Hematopoietic multipotent progenitor cell treated with erythropoietin and hydrocortisone succinate and interleukin-3 and kit ligand, for 8 days (in vitro differentiated cells): Measurements from ENCODE around the gene ARHGEF28.

Experiments used
- DNase-seq: peaks from one replicate; pipeline ENCODE4 v3.0.0-alpha.2; 2015

ARHGEF28 gene, protein sequence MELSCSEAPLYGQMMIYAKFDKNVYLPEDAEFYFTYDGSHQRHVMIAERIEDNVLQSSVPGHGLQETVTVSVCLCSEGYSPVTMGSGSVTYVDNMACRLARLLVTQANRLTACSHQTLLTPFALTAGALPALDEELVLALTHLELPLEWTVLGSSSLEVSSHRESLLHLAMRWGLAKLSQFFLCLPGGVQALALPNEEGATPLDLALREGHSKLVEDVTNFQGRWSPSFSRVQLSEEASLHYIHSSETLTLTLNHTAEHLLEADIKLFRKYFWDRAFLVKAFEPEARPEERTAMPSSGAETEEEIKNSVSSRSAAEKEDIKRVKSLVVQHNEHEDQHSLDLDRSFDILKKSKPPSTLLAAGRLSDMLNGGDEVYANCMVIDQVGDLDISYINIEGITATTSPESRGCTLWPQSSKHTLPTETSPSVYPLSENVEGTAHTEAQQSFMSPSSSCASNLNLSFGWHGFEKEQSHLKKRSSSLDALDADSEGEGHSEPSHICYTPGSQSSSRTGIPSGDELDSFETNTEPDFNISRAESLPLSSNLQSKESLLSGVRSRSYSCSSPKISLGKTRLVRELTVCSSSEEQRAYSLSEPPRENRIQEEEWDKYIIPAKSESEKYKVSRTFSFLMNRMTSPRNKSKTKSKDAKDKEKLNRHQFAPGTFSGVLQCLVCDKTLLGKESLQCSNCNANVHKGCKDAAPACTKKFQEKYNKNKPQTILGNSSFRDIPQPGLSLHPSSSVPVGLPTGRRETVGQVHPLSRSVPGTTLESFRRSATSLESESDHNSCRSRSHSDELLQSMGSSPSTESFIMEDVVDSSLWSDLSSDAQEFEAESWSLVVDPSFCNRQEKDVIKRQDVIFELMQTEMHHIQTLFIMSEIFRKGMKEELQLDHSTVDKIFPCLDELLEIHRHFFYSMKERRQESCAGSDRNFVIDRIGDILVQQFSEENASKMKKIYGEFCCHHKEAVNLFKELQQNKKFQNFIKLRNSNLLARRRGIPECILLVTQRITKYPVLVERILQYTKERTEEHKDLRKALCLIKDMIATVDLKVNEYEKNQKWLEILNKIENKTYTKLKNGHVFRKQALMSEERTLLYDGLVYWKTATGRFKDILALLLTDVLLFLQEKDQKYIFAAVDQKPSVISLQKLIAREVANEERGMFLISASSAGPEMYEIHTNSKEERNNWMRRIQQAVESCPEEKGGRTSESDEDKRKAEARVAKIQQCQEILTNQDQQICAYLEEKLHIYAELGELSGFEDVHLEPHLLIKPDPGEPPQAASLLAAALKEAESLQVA (N-terminal part only)

DNA sequence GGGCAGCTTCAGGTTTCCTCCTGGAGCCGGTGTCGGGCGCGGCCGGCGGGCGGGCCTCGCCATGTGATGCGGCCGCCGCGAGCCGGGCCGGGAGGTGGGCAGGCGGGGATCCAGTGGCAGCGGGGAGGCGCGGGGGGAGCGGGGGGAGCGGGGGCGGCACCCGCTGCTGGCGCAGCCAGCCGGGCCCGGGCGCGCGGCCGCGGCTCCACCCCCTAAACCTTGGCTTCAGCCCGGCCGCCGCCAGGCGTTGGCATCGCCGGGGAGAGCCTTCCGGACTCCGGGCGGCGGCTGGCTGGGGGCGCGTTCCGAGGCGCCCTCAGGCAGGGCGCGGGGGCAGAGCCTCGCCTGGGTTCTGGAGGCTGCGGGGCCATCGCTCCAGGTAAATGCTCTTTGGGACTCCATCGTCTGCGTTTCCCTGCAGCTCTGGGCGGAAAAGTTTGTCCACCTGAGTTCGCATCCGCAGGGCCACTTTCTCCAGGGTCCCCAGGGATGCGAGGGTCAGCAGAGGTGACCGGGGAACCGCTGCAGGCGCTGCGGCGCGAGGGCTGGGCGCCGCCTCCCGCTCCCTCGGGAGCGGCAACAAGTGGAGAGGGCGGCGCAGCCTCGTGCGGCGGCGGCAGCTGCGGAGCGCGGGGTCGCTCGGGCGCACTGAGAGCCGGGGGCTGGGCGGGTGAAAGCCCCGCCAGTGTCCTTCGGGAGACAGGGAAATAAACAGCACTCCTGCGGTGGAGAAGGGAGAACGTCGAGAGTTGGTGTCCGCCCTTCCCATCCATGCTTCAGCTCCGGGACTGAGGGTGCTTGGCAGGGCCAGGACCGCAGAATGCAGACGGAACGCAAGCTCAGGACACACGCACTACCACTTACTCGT is at the start of gene ARHGEF28:
Gene ARHGEF28, plus strand, starts transcription at position 253 of the 868 bp plus-strand sequence. CDS start 58,656 bp downstream, outside the sequence.
- peak; percentile 57 for DNase-seq

DNA sequence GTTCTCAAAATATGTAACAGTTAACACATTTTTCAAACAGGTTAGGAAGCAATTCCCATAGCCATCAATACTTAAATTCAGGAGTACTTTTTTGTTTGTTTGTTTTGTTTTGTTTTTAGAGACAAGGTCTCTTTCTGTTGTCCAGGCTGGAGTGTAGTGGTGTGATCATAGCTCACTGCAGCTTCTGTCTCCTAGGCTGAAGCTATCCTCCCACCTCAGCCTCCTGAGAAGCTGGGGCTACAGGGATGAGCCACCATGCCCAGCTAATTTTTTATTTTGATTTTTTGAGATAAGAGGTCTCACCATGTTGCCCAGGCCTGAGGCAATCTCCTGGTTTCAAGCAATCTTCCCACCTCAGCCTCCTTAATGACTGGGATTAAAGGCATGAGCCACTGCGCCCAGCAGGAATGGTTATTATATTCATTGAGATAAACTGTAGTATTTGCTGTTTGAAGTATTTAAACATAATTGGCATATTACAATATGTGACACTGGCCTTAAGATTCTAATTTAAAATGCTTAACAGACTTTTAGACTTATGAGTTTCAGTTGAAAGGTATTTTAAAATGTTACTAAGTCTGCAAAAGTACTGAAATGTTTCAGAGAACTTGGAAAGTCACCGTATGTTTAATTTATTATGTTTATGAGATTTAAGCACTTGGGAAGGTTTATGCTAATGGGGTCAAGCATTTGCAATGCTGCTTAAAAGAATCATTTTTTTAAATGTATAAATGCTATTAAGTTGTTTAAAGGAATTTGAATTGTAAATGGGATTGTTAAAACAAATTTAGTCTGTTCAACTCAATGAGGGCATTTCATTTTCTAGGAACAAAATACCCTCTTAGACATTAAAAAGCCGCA is 43.5 kb upstream of the ARHGEF28 start:
- DNase-seq = no peak

DNA sequence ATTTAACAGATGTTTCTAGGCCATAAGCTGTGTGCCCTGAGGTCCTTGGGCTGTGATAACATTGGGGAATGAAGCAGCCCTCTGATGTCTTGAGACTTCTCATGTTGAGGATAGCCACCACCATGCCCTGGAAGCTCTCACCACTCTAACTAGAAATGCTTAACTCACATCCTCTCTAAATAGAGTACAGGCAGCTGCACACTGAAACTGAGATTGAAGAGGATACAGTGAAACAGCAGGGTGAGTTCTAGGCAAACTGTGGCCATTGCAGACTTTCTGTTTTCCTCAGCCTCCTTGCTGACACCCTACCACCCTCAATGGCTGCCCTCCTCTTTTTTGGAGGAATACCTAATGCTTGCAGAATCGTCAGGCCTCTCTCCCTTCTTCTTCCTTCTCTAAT is 38.1 kb upstream of the ARHGEF28 start:
- no peak for DNase-seq

DNA sequence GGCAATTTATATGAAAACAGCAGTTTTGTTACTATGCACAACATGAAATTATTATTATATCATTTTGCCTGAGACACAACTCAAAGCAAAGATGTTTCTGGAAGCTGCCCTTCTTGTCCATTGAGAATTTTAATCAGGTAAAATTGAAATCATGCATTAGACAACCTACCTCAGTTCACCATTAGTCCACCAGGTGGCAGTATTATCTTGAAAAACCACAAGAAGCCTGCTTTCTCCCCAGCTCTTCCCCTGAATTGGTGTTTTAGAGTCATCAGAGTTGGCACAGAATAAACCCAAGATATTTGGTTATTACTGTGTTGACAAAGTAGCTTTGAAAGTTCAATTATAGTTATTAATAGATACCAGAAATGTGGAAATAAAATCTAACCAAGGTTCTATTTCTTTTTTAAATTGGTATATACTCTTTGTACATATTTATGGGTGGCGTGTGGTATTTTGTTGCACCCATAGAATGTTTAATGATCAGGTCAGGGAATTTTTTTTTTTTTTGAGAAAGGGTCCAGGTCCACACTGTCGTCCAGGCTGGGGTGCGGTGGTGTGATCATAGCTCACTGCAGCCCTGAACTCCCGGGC is 34.8 kb upstream of the ARHGEF28 start:
- DNase-seq = peak; percentile 81

DNA sequence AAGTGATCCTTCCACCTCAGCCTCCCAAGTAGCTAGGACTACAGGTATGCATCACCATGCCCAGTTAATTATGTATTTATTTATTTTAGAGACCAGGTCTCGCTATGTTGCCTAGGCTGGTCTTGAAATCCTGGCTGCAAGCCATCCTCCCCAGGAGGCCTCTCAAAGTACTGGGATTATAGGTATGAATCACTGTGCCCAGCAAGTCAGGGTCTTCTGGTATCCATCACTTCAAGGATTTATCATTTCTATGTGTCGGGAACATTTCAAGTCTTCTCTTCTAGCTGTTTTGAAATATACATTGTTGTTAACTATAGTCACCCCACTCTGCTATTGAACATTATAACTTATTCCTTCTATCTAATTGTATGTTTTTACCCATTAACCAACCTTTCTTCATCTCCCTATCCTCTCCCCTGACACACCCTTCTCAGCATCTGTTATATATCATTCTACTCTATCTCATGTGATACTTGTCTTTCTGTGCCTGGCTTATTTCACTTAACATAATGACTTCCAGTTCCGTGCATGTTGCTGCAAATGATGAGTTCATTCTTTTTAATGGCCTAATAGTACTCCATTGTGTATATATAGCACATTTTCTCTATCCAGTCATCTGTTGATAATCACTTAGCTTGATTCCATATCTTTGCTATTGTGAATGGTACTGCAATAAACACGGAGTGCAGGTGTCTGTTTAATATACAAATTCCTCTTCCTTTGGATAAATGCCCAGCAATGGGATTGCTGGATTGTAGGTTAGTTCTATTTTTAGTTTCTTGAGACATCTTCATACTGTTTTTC is 34.1 kb upstream of the ARHGEF28 start:
- no peak for DNase-seq

DNA sequence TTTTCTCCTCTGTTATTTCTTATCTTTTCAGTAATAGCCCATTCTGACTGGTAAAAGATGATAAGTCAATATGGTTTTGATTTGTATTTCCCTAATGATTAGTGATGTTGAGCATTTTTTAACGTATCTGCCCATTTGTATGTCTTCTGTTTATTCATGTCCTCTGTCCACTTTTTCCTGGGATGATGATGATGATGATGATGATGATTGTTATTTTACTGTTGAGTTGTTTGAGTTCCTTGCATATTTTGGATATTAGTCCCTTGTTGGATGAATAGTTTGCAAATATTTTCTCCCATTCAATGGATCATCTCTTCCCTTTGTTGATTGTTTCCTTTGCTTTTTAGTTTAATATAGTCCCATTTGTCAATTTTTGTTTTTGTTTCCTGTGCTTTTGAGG is 33.4 kb upstream of the ARHGEF28 start:
- no peak for DNase-seq

DNA sequence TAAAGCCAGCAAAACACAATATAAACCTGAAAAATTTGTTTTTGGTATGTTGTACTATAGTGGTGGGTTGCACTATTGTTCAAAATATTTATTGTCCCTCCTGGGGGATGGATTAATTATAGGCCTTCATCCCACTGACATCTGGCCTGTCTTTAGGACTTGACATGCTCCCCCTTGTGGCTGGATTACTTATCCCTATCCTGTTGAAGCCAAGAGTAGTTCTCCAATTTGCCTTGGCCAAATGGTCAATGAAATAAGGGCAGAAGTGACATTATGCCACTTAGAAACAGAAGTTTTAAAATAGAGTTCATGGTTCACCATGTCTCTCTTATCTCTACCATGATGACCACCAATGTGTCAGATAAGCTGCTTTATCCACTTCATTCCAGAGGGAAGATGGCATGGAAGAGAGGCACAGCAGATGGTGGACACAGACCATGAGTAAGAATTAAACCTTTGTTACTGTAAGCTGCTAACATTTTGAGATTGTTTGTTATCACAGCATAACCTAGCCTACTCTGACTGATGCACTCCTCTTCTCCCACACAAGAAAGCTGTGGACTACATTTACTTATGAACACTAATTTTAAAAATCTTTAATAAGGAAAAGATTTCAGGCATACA is 29.2 kb upstream of the ARHGEF28 start:
- DNase-seq = peak; percentile 64

DNA sequence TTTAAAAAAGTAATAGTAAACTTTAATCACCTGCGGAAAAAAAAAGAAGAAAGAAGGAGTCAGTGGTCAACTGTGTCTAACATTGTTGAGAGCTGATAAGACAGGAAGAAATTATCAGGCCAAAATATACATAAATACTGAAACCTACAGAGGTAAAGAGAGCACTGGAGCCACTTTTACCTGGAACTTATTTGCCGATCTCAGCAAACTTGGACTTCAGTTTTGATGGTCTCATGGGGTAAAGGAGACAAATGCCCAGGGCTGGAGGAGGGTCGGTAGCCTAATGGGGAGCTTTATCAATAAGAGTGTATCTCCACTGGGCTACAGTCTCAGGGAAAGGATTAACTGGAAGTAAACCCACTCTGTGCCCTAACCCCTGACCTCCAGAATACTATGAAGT is 26.6 kb upstream of the ARHGEF28 start:
- DNase-seq = no peak

DNA sequence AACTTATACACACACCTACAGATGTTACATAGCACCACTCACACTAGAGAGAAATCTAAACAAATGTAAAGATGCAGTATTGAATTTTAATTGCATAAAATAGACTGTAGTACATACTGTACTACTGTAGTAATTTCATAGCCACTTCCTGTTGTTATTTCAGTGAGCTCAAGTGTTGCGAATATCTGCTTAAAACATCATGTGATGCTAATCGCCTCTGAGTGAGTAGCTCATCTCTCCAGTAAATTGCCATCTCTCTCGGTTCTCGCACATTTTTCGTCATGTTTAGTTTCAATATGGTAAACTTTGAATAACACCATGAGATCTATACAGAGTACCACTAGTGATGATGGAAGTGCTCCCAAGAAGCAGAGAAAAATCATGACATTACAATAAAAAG is 22.0 kb upstream of the ARHGEF28 start:
- no peak for DNase-seq

DNA sequence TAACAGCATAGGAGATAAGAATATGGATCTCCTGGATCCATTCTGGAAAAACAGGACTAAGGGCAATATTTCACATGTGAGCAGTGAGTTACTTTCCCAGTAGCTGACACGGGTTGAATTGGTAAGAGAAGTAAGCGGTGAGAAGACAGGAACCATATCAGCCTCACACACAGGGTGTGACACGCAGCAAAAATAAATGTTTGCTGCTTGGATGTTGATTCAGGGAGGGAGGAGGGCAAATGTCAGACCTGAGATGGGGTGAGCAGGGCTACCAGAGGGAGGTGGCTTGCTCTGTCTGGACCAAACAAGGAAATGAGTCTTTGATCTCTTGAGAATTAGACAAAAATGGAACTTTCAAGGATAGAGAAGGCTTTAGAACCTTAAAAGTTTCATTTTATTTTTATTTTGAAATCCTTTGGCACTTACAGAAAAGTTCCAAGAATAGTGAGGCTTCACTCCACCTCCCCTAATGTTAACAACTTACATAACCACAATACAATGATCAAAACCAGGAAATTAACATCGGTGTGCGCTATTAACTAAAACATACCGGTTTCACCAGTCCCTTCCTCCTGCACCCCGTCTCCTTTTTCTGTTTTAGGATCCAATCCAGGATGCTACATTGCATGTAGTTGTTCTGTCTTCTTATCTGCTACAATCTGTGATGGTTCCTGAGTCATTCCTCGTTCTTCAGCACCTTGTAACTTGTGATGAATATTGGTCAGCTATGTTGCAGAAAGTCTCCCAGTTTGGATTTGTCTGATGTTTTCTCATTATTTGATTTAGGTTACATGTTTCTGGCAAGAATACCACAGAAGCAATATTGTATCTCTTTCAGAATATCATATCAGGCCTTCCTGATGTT is 20.5 kb upstream of the ARHGEF28 start:
- no peak for DNase-seq

DNA sequence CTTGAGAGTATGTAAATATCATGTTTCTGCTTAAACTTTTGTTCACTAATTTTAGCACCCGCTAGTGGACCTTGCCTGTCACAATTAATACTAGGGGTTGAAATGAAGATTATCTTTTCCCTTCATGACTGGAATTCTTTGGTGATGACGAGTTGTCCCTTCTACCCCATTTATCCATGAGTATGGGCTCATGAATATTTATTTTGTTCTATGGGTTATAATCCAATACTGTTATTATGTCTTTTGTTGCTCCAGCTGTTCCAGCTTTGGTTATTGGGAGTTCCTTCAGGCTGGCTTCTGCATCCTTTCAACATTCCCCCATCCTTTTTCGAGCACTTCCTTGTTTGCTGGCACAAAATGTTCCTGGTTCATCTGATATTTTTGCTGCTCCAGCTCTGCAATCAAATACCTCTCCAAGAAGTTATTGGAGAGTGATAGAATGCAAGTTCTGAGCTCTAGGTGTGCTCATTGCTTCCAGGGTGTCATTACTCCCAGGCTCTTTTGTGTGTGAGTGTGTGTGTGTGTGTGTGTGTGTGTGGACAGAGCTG is 19.7 kb upstream of the ARHGEF28 start:
- DNase-seq = no peak

DNA sequence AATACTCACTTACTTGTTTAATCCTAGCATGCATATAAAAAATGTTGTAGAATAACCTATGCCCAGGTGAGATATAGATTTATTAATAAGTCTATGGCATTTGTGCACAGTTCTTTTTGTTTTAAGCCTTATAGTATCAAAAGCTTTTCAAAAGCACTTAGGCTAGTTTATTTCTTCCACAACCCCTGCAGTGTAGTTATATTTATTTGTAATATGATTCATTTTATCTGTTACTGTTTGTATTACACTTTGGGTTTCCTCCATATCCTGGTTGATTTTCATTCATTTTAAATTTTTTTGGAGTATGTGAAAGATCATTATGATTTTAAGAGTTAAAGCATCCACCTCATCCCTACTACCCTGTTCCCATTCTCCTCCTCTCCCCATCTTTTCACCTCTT is 18.8 kb upstream of the ARHGEF28 start:
- no peak for DNase-seq

DNA sequence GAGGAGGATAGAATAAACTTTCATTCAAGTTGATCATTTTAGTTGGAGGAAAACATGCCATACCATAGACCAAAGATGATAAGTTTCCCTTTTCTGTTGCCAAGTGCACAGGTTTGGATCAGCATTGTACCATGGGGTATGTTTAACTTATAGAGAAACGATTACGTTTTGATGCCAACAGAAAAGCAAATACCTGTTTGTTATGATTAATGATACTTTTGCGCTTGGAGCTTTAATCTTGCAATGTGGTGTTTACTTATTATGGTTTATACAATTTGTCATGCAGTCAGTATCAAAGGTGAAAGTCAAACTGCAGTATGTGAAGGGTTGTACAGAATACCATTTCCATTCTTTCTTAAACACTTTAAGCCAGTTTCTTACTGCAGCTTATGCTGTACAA is 13.2 kb upstream of the ARHGEF28 start:
- DNase-seq = no peak

DNA sequence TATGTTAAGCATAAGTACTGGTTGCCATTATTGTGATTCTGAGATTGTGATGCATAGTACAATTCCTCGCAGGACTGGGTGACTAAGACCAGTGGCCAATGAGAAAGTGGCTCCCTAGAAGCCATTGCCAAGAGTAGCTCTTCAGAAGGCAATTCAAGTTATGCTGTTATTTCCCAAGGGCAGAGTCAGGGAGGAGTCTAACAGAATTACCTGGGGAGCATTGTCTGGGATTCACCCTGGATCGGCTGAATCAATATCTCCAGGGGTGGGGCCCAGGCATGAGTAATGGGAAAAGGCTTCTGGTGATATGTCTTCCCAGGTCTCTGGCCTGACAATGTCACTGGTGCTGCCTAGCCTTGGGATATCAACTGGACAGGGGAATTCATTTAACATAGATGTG is 10.9 kb upstream of the ARHGEF28 start:
- no peak for DNase-seq

DNA sequence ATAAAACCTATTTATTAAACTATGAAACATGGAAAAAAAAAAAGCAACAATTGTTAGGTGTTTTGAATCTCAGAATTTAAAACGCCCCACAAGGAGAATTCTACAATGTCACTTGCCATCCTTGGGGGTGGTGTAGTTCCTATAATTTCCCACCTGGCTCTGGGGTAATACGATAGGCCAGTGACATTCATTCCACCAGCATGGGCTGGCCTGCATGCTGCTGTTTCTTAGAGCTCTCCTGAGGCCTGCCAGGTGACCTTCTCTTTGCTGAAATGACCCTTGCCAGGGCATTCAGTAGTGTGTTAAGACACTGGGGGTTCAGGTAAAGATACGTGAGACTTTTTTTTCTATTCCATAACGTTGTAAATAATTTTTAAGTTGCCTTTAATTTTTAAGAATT is 10.0 kb upstream of the ARHGEF28 start:
- DNase-seq = no peak

DNA sequence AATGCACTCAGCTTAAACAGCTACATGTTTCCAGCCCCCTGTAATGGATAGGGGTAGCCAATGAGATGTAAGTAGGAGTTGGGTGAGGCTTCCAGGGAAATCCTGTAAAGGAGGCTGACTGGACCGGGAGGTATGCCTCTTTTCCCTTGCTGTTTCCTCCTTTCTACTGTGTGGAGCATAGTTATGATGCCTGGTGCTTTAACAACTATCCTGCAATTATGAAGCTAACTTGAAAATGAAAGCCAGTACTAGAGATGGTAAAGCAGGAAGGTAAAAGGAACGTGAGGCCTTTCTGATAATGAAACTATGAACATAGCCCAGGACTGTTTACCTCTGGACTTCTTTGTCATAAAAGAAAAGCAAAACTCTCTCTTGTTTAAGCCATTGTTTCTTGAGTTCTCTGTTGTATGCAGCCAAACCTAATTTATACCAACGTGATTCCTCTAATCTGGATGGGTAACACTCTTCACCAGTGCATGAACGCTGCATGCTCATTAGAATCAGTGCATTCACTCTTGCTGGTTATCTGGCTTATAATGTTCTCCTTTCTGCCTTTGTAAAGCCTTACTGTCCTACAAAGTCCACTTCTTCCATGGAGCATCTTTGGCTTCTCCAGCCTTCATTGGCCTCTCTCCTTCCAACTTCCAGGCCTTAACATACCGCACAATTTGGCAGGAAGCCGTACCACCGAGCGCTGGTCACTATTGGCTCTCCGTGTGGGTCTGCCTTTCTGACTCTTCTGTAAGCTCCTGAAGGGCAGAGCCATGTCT is 8.3 kb upstream of the ARHGEF28 start:
- no peak for DNase-seq
